Gastrocnemius medialis (tissue), 4 donors: ENCODE results near the gene SEPTIN2.

Source experiments
- POLR2A ChIP-seq, 2 donors: fragments of 450-650 bp; IDR thresholded peaks; one replicate each; pipeline ENCODE4 v1.6.1; 2017; ENCODE audit warnings: antibody characterized with exemption in 2 of 2, mild to moderate bottlenecking in 2 of 2, moderate library complexity in 2 of 2
- TF ChIP-seq, protein P1 (sequence below), 5 experiments: fragments of 450-650 bp in 3 of 5; fragments of 200-600 bp in 2 of 5; sonication (generic) in 2 of 5; IDR thresholded peaks in 4 of 5; conservative IDR thresholded peaks in 1 of 5; 1 replicate in 4 of 5; 2 replicates in 1 of 5; pipeline ENCODE4 v1.5.1; 2016 to 2019; ENCODE audit warnings: antibody characterized with exemption in 5 of 5, mild to moderate bottlenecking in 3 of 5, moderate library complexity in 3 of 5

GRCh38 chr2:241268716-241269445, 46.8 kb upstream of the SEPTIN2 start:
- TF ChIP-seq, protein P1, sequence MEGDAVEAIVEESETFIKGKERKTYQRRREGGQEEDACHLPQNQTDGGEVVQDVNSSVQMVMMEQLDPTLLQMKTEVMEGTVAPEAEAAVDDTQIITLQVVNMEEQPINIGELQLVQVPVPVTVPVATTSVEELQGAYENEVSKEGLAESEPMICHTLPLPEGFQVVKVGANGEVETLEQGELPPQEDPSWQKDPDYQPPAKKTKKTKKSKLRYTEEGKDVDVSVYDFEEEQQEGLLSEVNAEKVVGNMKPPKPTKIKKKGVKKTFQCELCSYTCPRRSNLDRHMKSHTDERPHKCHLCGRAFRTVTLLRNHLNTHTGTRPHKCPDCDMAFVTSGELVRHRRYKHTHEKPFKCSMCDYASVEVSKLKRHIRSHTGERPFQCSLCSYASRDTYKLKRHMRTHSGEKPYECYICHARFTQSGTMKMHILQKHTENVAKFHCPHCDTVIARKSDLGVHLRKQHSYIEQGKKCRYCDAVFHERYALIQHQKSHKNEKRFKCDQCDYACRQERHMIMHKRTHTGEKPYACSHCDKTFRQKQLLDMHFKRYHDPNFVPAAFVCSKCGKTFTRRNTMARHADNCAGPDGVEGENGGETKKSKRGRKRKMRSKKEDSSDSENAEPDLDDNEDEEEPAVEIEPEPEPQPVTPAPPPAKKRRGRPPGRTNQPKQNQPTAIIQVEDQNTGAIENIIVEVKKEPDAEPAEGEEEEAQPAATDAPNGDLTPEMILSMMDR (IDR thresholded peaks at IDR 0.05 in 4 of 5, conservative IDR thresholded peaks at IDR 0.05 in 1 of 5): no peak
- no peak for TF ChIP-seq POLR2A (IDR thresholded peaks at IDR 0.05)
